Mesothelial cell of epicardium (in vitro differentiated cells): ENCODE results near the gene METTL9. TPM values are rescaled to one million over a fixed set of nuclear protein-coding genes. Genes with fewer than 3 reads are reported as not detected.
"Not testable (repeated sequence)": the region's sequence is repeated elsewhere in the genome, so short reads cannot be mapped to it uniquely, and the experiment has no call there.

Experiments
- DNase-seq, 2 experiments: peaks; one replicate each; pipeline ENCODE4 v3.0.0; 2021; ENCODE audit warnings: low spot score in 2 of 2; ENCODE audit not compliant: unreplicated experiment in 2 of 2
- H3K27ac Mint-ChIP-seq: 2 replicates; pipeline ENCODE4 v1.8.0; 2021; ENCODE audit warnings: mixed read lengths
- H3K27me3 Mint-ChIP-seq: 2 replicates; pipeline ENCODE4 v1.8.0; 2021; ENCODE audit warnings: low read depth, mixed read lengths
- H3K36me3 Mint-ChIP-seq: 2 replicates; pipeline ENCODE4 v1.8.0; 2021; ENCODE audit warnings: mixed read lengths
- H3K4me1 Mint-ChIP-seq: 2 replicates; pipeline ENCODE4 v1.8.0; 2021; ENCODE audit warnings: mixed read lengths
- H3K4me3 Mint-ChIP-seq: 2 replicates; pipeline ENCODE4 v1.8.0; 2021; ENCODE audit warnings: mild to moderate bottlenecking, moderate library complexity, mixed read lengths
- H3K9me3 Mint-ChIP-seq: 2 replicates; pipeline ENCODE4 v1.8.0; 2021; ENCODE audit warnings: mixed read lengths
- CTCF ChIP-seq: fragments of 200-600 bp; sonication (generic); IDR thresholded peaks from one replicate; pipeline ENCODE4 v1.5.0; 2021; ENCODE audit warnings: antibody characterized with exemption; ENCODE audit not compliant: unreplicated experiment
- total RNA-seq: library from RNA; stranded (reverse); gene quantifications from 3 replicates; pipeline ENCODE4 v1.2.1, GENCODE V29; 2021

METTL9 gene
- 138 to 145 TPM (median 142 TPM) in 3 replicates for total RNA-seq

GRCh38 chr16:21599122-21600030 is at the start of gene METTL9:
METTL9 (plus strand) TSS chr16:21599577; CDS start chr16:21599734, 157 bp downstream.
- Mint-ChIP-seq H3K9me3 (no peaks in the 10 kb centered on the region), H3K4me3 (peak within 1 kb of the TSS; percentile 85), H3K36me3 (no peaks in the 10 kb centered on the region), H3K27ac (peak within 1 kb of the TSS; percentile 98), H3K27me3 (no peaks in the 10 kb centered on the region), H3K4me1 (peaks cover 41% of the 10 kb centered on the region)
- TF ChIP-seq CTCF = no peak
- DNase-seq = peak; percentile 87 to 94

- not testable (repeated sequence) for H3K27ac Mint-ChIP-seq, H3K9me3 Mint-ChIP-seq, H3K36me3 Mint-ChIP-seq, DNase-seq, H3K4me3 Mint-ChIP-seq, H3K4me1 Mint-ChIP-seq, H3K27me3 Mint-ChIP-seq
Measured at GRCh38 chr16:21549975-21550374, 49.4 kb upstream of the METTL9 start.

GRCh38 chr16:21550435-21550834 is 48.9 kb upstream of the METTL9 start:
- H3K27me3 Mint-ChIP-seq, DNase-seq, H3K4me1 Mint-ChIP-seq, H3K27ac Mint-ChIP-seq, H3K9me3 Mint-ChIP-seq, H3K36me3 Mint-ChIP-seq, H3K4me3 Mint-ChIP-seq: not testable (repeated sequence)

- not testable (repeated sequence) for H3K4me1 Mint-ChIP-seq, H3K27ac Mint-ChIP-seq, H3K36me3 Mint-ChIP-seq, DNase-seq, H3K27me3 Mint-ChIP-seq, H3K9me3 Mint-ChIP-seq, H3K4me3 Mint-ChIP-seq
Measured at GRCh38 chr16:21551076-21551475, 48.3 kb upstream of the METTL9 start.

- H3K9me3 Mint-ChIP-seq, H3K27ac Mint-ChIP-seq, H3K27me3 Mint-ChIP-seq, H3K4me3 Mint-ChIP-seq, DNase-seq, H3K4me1 Mint-ChIP-seq, H3K36me3 Mint-ChIP-seq: not testable (repeated sequence)
Measured at GRCh38 chr16:21551600-21551999, 47.8 kb upstream of the METTL9 start.

GRCh38 chr16:21553481-21554296 is 45.7 kb upstream of the METTL9 start:
- DNase-seq, H3K27ac Mint-ChIP-seq, H3K9me3 Mint-ChIP-seq, H3K4me1 Mint-ChIP-seq, H3K36me3 Mint-ChIP-seq, H3K4me3 Mint-ChIP-seq: not testable (repeated sequence)
- H3K27me3 Mint-ChIP-seq = peaks cover 19% of the 10 kb centered on the region

- Mint-ChIP-seq H3K27me3 (peaks cover 19% of the 10 kb centered on the region), H3K4me3 (peak overlapping the region; percentile 4), H3K36me3 (no peaks in the 10 kb centered on the region), H3K9me3 (no peaks in the 10 kb centered on the region), H3K27ac (no peak overlapping the region), H3K4me1 (peaks cover 4% of the 10 kb centered on the region)
- peak; percentile 100 for TF ChIP-seq CTCF
- peak; percentile 79 to 97 for DNase-seq
Measured at GRCh38 chr16:21554795-21555585, 44.4 kb upstream of the METTL9 start.

- H3K4me1 Mint-ChIP-seq, H3K9me3 Mint-ChIP-seq, H3K27ac Mint-ChIP-seq, H3K36me3 Mint-ChIP-seq, DNase-seq, H3K4me3 Mint-ChIP-seq: not testable (repeated sequence)
- H3K27me3 Mint-ChIP-seq = peaks cover 19% of the 10 kb centered on the region
Measured at GRCh38 chr16:21555621-21556020, 43.8 kb upstream of the METTL9 start.

- not testable (repeated sequence) for H3K9me3 Mint-ChIP-seq, DNase-seq, H3K27ac Mint-ChIP-seq, H3K4me3 Mint-ChIP-seq, H3K4me1 Mint-ChIP-seq, H3K36me3 Mint-ChIP-seq
- peaks cover 19% of the 10 kb centered on the region for H3K27me3 Mint-ChIP-seq
Measured at GRCh38 chr16:21556026-21556595, 43.3 kb upstream of the METTL9 start.

GRCh38 chr16:21556651-21557241 is 42.6 kb upstream of the METTL9 start:
- DNase-seq, H3K9me3 Mint-ChIP-seq, H3K36me3 Mint-ChIP-seq, H3K27ac Mint-ChIP-seq, H3K4me1 Mint-ChIP-seq, H3K4me3 Mint-ChIP-seq: not testable (repeated sequence)
- peaks cover 19% of the 10 kb centered on the region for H3K27me3 Mint-ChIP-seq
